Right lobe of liver (tissue), 6 donors: ENCODE results near the gene PPP1R18. TPM values are rescaled to one million over a fixed set of nuclear protein-coding genes. Genes with fewer than 3 reads are reported as not detected.
"Not testable (repeated sequence)": the region's sequence is repeated elsewhere in the genome, so short reads cannot be mapped to it uniquely, and the experiment has no call there.

Experiments used
- ATAC-seq, 4 donors: fragments of 200-7000 bp; cut with Tn5 transposase; one replicate each; pipeline ENCODE4 v1.9.1; 2020; ENCODE audit warnings: mild to moderate bottlenecking in 4 of 4, moderate library complexity in 4 of 4
- DNase-seq, 3 donors: peaks; one replicate each; pipeline ENCODE4 v3.0.0-alpha.2; 2020
- H3K27ac ChIP-seq, 3 donors: fragments of 200-600 bp; one replicate each; pipeline ENCODE4 v1.8.0; 2022
- H3K27me3 ChIP-seq, 2 donors: fragments of 200-600 bp; one replicate each; pipeline ENCODE4 v1.8.0; 2022
- H3K36me3 ChIP-seq, 4 donors: fragments of 200-600 bp; sonication (generic) in 1 of 4; one replicate each; pipeline versions ENCODE4 v1.5.1 to v1.8.0; 2017 to 2022; ENCODE audit warnings: control low read depth in 1 of 4
- H3K4me1 ChIP-seq, 4 donors: fragments of 200-600 bp; sonication (generic) in 1 of 4; one replicate each; pipeline versions ENCODE4 v1.5.1 to v1.8.0; 2017 to 2022; ENCODE audit warnings: control low read depth in 1 of 4
- H3K4me3 ChIP-seq, 3 donors: fragments of 200-600 bp; one replicate each; pipeline ENCODE4 v1.8.0; 2022
- H3K9me3 ChIP-seq, 4 donors: fragments of 200-600 bp; sonication (generic) in 1 of 4; one replicate each; pipeline versions ENCODE4 v1.5.1 to v1.8.0; 2017 to 2022; ENCODE audit warnings: control low read depth in 1 of 4
- CTCF ChIP-seq, 4 donors: fragments of 200-600 bp in 3 of 4; fragments of 450-650 bp in 1 of 4; IDR thresholded peaks; one replicate each; pipeline versions ENCODE4 v1.5.1 to v1.8.0; 2016 to 2022; ENCODE audit warnings: antibody characterized with exemption in 4 of 4, mild to moderate bottlenecking in 2 of 4
- POLR2A ChIP-seq: fragments of 450-650 bp; IDR thresholded peaks from one replicate; pipeline ENCODE4 v1.6.1; 2017; ENCODE audit warnings: antibody characterized with exemption, mild to moderate bottlenecking
- WGBS: methylation state at CpG from one replicate; pipeline ENCODE4 v1.1.6; 2018; ENCODE audit warnings: low coverage, low lambda C conversion rate; ENCODE audit not compliant: insufficient coverage; ENCODE audit errors: missing lambda C conversion rate; 5-methylcytosine and 5-hydroxymethylcytosine counted together
- intact Hi-C, 2 donors: fragments of 100-400 bp; cut with DNase I; formaldehyde crosslinking; loops; one replicate each; pipeline versions ENCODE4 v1.11.2 to v1.14.1; 2022
- total RNA-seq, 6 experiments: library from RNA; depleted of rRNA in 2 of 6; stranded (reverse); fragments of >200 nt in 2 of 6; fragmentation: NEBNext Ultra II Directional in 3 of 6; extraction: Animal tissue kit (Norgen Biotek cat#: 25700) in 3 of 6; gene quantifications; one replicate each; pipeline versions ENCODE4 v1.1.0 to v1.2.4, GENCODE V29; 2016 to 2023
- donor health status: DM: no; HTN: yes; CAD: no.
- donor health status: DM: no; HTN: no; CAD: no.
- donor health status: DM: no; HTN: no; CAD: no.
- donor health status: DM: no; HTN: yes; CAD: no.
- donor health status: DM: no; HTN: yes; CAD: no.

The PPP1R18 gene
- total RNA-seq, 6 experiments from 2014 or later: 6.7 to 29.1 (median 12.9) TPM

- DNase-seq: peak in 1 of 3 donors; percentile 21
- H3K4me3 ChIP-seq: no peak overlapping the region
- no peak for TF ChIP-seq CTCF (IDR thresholded peaks at IDR 0.05)
- peaks cover 14 to 65% (median 38%) of the 10 kb centered on the region in 4 donors for H3K36me3 ChIP-seq
- intact Hi-C loops: no loop called here
- no peaks in the 10 kb centered on the region for H3K27me3 ChIP-seq
- H3K9me3 ChIP-seq: no peaks in the 10 kb centered on the region
- no peak for ATAC-seq
- H3K4me1 ChIP-seq: peaks cover 0 to 20% (median 9%) of the 10 kb centered on the region in 4 donors
- no peak overlapping the region for H3K27ac ChIP-seq
- WGBS: 67% methylated on average over 2 of the region's 3 CpGs
Measured at GRCh38 chr6:30725713-30726505, 39.5 kb upstream of the PPP1R18 start.

- no peak for ATAC-seq
- WGBS: 47% methylated on average over 6 of the region's 6 CpGs
- Histone ChIP-seq H3K36me3 (peaks cover 9 to 61% (median 35%) of the 10 kb centered on the region in 4 donors), H3K27ac (no peak overlapping the region), H3K9me3 (no peaks in the 10 kb centered on the region), H3K27me3 (no peaks in the 10 kb centered on the region), H3K4me3 (no peak overlapping the region), H3K4me1 (peaks cover 0 to 20% (median 7%) of the 10 kb centered on the region in 4 donors)
- intact Hi-C loops: no loop called here
- TF ChIP-seq POLR2A: no peak
- no peak for TF ChIP-seq CTCF (IDR thresholded peaks at IDR 0.05)
- no peak for DNase-seq
Measured at GRCh38 chr6:30724906-30725667, 38.6 kb upstream of the PPP1R18 start.

- H3K36me3 ChIP-seq: peaks cover 9 to 51% (median 27%) of the 10 kb centered on the region in 4 donors
- peak in 1 of 4 donors; percentile 5 for TF ChIP-seq CTCF (IDR thresholded peaks at IDR 0.05)
- not testable (repeated sequence) for H3K27me3 ChIP-seq, H3K27ac ChIP-seq, H3K4me3 ChIP-seq, ATAC-seq, H3K9me3 ChIP-seq
- DNase-seq: peak in 1 of 3 donors; percentile 37
- WGBS: 68% methylated on average over 10 of the region's 29 CpGs
- intact Hi-C loops: loop anchor here in 1 of 2 donors (2.0 kb wide), 1 partner anchor 45 kb away; no protein-coding TSS in a partner anchor
- H3K4me1 ChIP-seq: peaks cover 0 to 23% (median 10%) of the 10 kb centered on the region in 4 donors
Measured at GRCh38 chr6:30723843-30724741, 37.6 kb upstream of the PPP1R18 start.

GRCh38 chr6:30723159-30723842 is 36.9 kb upstream of the PPP1R18 start:
- intact Hi-C loops: loop anchor here in 1 of 2 donors (2.0 kb wide), 1 partner anchor 44 kb away; no protein-coding TSS in a partner anchor
- not testable (repeated sequence) for H3K27me3 ChIP-seq, H3K9me3 ChIP-seq, ATAC-seq, H3K27ac ChIP-seq, H3K4me3 ChIP-seq
- Histone ChIP-seq H3K4me1 (peaks cover 0 to 27% (median 13%) of the 10 kb centered on the region in 4 donors), H3K36me3 (peaks cover 9 to 46% (median 23%) of the 10 kb centered on the region in 4 donors)
- peak in 2 of 3 donors; percentile 31 to 35 for DNase-seq
- WGBS: 24% methylated on average over 3 of the region's 16 CpGs
